Esophagus squamous epithelium (tissue), 4 donors: Measurements from ENCODE around the gene CIAO3.

Source experiments
- POLR2A ChIP-seq, 4 donors: fragments of 450-650 bp; IDR thresholded peaks; one replicate each; pipeline ENCODE4 v1.6.1; 2017; ENCODE audit warnings: antibody characterized with exemption in 4 of 4, mild to moderate bottlenecking in 4 of 4, moderate library complexity in 3 of 4
- TF ChIP-seq, protein P1 (sequence below), 6 experiments: fragments of 450-650 bp in 4 of 6; fragments of 200-600 bp in 2 of 6; sonication (generic) in 2 of 6; IDR thresholded peaks; one replicate each; pipeline ENCODE4 v1.5.1; 2016 to 2019; ENCODE audit warnings: antibody characterized with exemption in 6 of 6, mild to moderate bottlenecking in 4 of 6, moderate library complexity in 4 of 6

DNA sequence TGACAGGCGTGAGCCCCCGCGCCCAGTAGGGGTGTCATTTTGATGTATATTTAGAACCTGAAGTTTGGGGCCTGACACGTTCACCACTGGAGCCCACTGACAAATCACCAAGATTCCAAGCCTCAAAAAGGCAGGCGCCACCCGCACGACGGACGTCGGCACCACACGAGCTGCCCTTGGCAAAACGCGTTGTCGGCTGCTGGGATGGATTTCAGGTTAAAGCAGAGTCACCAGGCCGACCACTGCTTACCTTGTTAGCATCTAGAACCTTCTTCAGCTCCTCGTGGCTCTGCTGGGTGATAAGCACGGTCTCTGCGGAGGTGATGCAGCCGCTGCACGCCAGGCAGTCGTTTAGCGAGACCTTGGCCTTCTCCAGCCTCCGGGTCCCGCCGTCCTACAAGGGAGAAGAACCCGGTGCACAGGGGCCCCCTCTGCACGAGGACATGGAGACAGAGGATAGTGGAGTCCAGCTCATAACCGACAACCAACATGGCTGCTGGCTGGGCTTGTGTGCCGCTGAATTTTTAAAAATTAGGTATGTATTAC lies 3.8 kb downstream of the CIAO3 start:
- TF ChIP-seq, protein P1, sequence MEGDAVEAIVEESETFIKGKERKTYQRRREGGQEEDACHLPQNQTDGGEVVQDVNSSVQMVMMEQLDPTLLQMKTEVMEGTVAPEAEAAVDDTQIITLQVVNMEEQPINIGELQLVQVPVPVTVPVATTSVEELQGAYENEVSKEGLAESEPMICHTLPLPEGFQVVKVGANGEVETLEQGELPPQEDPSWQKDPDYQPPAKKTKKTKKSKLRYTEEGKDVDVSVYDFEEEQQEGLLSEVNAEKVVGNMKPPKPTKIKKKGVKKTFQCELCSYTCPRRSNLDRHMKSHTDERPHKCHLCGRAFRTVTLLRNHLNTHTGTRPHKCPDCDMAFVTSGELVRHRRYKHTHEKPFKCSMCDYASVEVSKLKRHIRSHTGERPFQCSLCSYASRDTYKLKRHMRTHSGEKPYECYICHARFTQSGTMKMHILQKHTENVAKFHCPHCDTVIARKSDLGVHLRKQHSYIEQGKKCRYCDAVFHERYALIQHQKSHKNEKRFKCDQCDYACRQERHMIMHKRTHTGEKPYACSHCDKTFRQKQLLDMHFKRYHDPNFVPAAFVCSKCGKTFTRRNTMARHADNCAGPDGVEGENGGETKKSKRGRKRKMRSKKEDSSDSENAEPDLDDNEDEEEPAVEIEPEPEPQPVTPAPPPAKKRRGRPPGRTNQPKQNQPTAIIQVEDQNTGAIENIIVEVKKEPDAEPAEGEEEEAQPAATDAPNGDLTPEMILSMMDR (IDR thresholded peaks at IDR 0.05): no peak
- no peak for TF ChIP-seq POLR2A (IDR thresholded peaks at IDR 0.05)
